A549 (cell line): ENCODE data around the gene SH2B3. TPM values are rescaled to one million over a fixed set of nuclear protein-coding genes. Genes with fewer than 3 reads are reported as not detected.

Experiments used
- polyA plus RNA-seq, 4 experiments: library from polyadenylated mRNA; depleted of rRNA in 3 of 4; stranded (reverse); fragments of >200 nt; fragmentation: RNase III in 1 of 4; extraction: RNeasy Plus Mini Kit Qiagen cat#74134 plus additional on column Dnase treatment in 1 of 4; gene quantifications; 2 replicates in 3 of 4; 3 replicates in 1 of 4; pipeline ENCODE4 v1.2.3, GENCODE V29; 2011 to 2017

Gene SH2B3
- polyA plus RNA-seq, 2 of the 4 experiments (the other 2 are of a cell fraction), result 2.3 to 2.5 TPM

Other genes starting within 250 kb of the SH2B3 start
- 2.9 and 3.0 TPM in 2 replicates for gene PHETA1, start 36.8 kb upstream of the SH2B3 start, polyA plus RNA-seq (2011; rRNA removed)
- 5.8 to 7.3 TPM (median 7.1 TPM) in 3 replicates for gene PHETA1, start 36.8 kb upstream of the SH2B3 start, polyA plus RNA-seq (2017; fragmentation: RNase III; extraction: RNeasy Plus Mini Kit Qiagen cat#74134 plus additional on column Dnase treatment)
- gene ATXN2, start 193.4 kb downstream of the SH2B3 start, polyA plus RNA-seq (2011; rRNA removed), result 24.8 and 42.3 TPM in 2 replicates
- gene ATXN2, start 193.4 kb downstream of the SH2B3 start, polyA plus RNA-seq (2017; fragmentation: RNase III; extraction: RNeasy Plus Mini Kit Qiagen cat#74134 plus additional on column Dnase treatment), result 29.5 to 31.9 TPM (median 30.6 TPM) in 3 replicates